Naive thymus-derived CD4-positive, alpha-beta T cell (primary cell): ENCODE data around the gene TUBB4B. TPM values are rescaled to one million over a fixed set of nuclear protein-coding genes. Genes with fewer than 3 reads are reported as not detected.

Experiments used
- ATAC-seq: fragments of 150-1000 bp; cut with Tn5 transposase; 2 replicates; pipeline ENCODE4 v1.10.0; 2021; ENCODE audit warnings: mild to moderate bottlenecking, moderate library complexity
- CTCF ChIA-PET: fragments of 350-600 bp; sonication (Branson Sonifier 250); formaldehyde crosslinking; loops from one replicate; lab custom pipeline; 2021; ENCODE audit warnings: antibody characterized with exemption; lab: Charles Lee
- POLR2A ChIA-PET: fragments of 350-600 bp; sonication (Branson Sonifier 250); formaldehyde crosslinking; loops from one replicate; lab custom pipeline; 2021; ENCODE audit warnings: antibody characterized with exemption, inconsistent platforms; lab: Charles Lee
- DNase-seq, 9 donors: peaks; one replicate each; pipeline versions ENCODE4 v3.0.0 to v3.0.0-alpha.2; 2020 to 2022; ENCODE audit warnings: mixed read lengths in 1 of 9
- H3K27ac ChIP-seq: one replicate; pipeline ENCODE4 v1.7.0; 2013; ENCODE audit warnings: mild to moderate bottlenecking, low read depth, low read length, moderate library complexity
- H3K27me3 ChIP-seq, 2 donors: one replicate each; pipeline ENCODE4 v1.7.0; 2013; ENCODE audit warnings: low read length in 2 of 2, mild to moderate bottlenecking in 2 of 2, moderate library complexity in 2 of 2; ENCODE audit not compliant: control insufficient read depth in 2 of 2, insufficient read depth in 2 of 2
- H3K36me3 ChIP-seq, 3 experiments: 1 replicate in 2 of 3; 2 replicates in 1 of 3; pipeline ENCODE4 v1.7.0; 2013; ENCODE audit warnings: low read length in 3 of 3, mild to moderate bottlenecking in 3 of 3, moderate library complexity in 1 of 3; ENCODE audit not compliant: insufficient read depth in 3 of 3, control insufficient read depth in 2 of 3
- H3K4me1 ChIP-seq, 2 donors: one replicate each; pipeline ENCODE4 v1.7.0; 2013; ENCODE audit warnings: low read length in 2 of 2, mild to moderate bottlenecking in 2 of 2, moderate library complexity in 1 of 2; ENCODE audit not compliant: control insufficient read depth in 2 of 2, insufficient read depth in 2 of 2
- H3K4me3 ChIP-seq: 2 replicates; pipeline ENCODE4 v1.7.0; 2013; ENCODE audit warnings: mild to moderate bottlenecking, low read length
- H3K9me3 ChIP-seq, 3 experiments: 1 replicate in 2 of 3; 2 replicates in 1 of 3; pipeline ENCODE4 v1.7.0; 2013; ENCODE audit warnings: low read length in 3 of 3; ENCODE audit not compliant: control insufficient read depth in 2 of 3
- H3K27ac Mint-ChIP-seq, 9 donors: one replicate each; pipeline ENCODE4 v1.8.0; 2020 to 2022; ENCODE audit warnings: mixed read lengths in 9 of 9, mild to moderate bottlenecking in 8 of 9, moderate library complexity in 5 of 9, inconsistent platforms in 2 of 9
- H3K27me3 Mint-ChIP-seq, 5 donors: one replicate each; pipeline ENCODE4 v1.8.0; 2021 to 2022; ENCODE audit warnings: mixed read lengths in 5 of 5, mild to moderate bottlenecking in 1 of 5
- H3K36me3 Mint-ChIP-seq, 5 donors: one replicate each; pipeline ENCODE4 v1.8.0; 2020 to 2022; ENCODE audit warnings: mixed read lengths in 5 of 5, mild to moderate bottlenecking in 3 of 5, inconsistent platforms in 1 of 5
- H3K4me1 Mint-ChIP-seq, 7 donors: one replicate each; pipeline ENCODE4 v1.8.0; 2020 to 2022; ENCODE audit warnings: mixed read lengths in 7 of 7, mild to moderate bottlenecking in 3 of 7, inconsistent platforms in 1 of 7
- H3K4me3 Mint-ChIP-seq, 10 donors: one replicate each; pipeline ENCODE4 v1.8.0; 2020 to 2022; ENCODE audit warnings: mild to moderate bottlenecking in 10 of 10, mixed read lengths in 10 of 10, moderate library complexity in 6 of 10, inconsistent platforms in 2 of 10
- H3K9me3 Mint-ChIP-seq, 11 donors: one replicate each; pipeline ENCODE4 v1.8.0; 2020 to 2022; ENCODE audit warnings: mixed read lengths in 11 of 11, mild to moderate bottlenecking in 4 of 11, inconsistent platforms in 1 of 11, moderate library complexity in 1 of 11
- intact Hi-C, 2 donors: fragments of 100-400 bp; cut with micrococcal nuclease; formaldehyde crosslinking; loops; one replicate each; pipeline ENCODE4 v1.15.1; 2023
- polyA plus RNA-seq, 2 donors: library from polyadenylated mRNA; unstranded; fragments of 300-500 nt; fragmentation: Illumina TruSeq; gene quantifications; one replicate each; pipeline ENCODE4 v1.2.3, GENCODE V29; 2021
- total RNA-seq, 6 experiments: library from RNA in 5 of 6; stranded (reverse) in 5 of 6; gene quantifications; 1 replicate in 5 of 6; 2 replicates in 1 of 6; pipeline ENCODE4 v1.2.3 and lab custom pipeline; 2021 to 2026

TUBB4B gene
- total and polyA plus RNA-seq, 7 experiments from 2014 or later, result 17.5 to 260 (median 80.4) TPM

DNA sequence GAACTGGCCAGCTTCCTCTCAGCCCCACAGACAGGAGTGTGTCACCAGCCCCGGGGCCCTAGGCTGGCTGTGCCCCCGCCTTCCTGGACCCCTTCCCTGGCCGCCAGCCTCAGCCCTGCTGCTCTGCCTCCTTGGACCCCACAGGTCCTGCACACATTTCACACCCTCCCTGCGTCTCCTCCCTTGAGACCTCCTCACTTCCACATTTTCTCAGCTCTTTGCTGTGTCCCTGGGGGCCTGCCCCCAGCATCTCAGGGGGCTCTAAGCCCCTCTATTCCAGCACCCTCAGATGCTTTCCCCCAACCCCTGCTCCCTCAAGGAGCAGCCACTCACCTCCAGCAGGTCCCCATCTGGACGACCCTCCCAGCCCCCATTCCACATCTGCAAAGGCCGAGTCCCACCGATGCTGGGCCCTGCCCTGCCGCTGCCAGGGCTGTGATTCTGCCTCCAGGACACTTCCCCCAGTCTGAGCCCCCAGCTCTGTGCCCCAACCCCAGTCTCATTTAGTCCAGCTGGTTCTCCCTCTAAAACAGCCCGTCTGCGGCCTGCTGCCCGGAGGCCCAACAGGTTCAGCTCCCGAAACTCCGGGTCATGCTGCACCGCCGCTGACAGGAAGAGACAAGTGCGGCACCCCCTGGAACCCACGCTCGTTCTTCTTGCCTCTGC is 6.2 kb upstream of the TUBB4B start:
- Histone ChIP-seq H3K4me3 (no peak overlapping the region), H3K4me1 (peaks cover 6 to 13% of the 10 kb centered on the region in 2 donors), H3K9me3 (no peaks in the 10 kb centered on the region), H3K36me3 (no peaks in the 10 kb centered on the region), H3K27me3 (no peaks in the 10 kb centered on the region), H3K27ac (no peak overlapping the region)
- H3K27ac Mint-ChIP-seq, result peak overlapping the region in 1 of 9 donors; percentile 42
- peaks cover 4 to 12% (median 10%) of the 10 kb centered on the region in 7 donors for H3K4me1 Mint-ChIP-seq
- ATAC-seq (no peak), DNase-seq (no peak)
- H3K27me3 Mint-ChIP-seq, result peaks cover 0 to 10% (median 0%) of the 10 kb centered on the region in 5 donors
- no peaks in the 10 kb centered on the region for H3K36me3 Mint-ChIP-seq
- POLR2A ChIA-PET, result interaction anchor here (0.8 kb wide), 1 partner anchor 105 kb away, joined by 3 read pairs; no protein-coding TSS in a partner anchor
- CTCF ChIA-PET, result interaction anchor here (1.0 to 1.3 kb wide), 2 partner anchors 12 to 30 kb away, joined by 3 read pairs; no protein-coding TSS in a partner anchor
- no peak overlapping the region for H3K4me3 Mint-ChIP-seq
- intact Hi-C loops, result loop anchor here in 1 of 2 donors (5.0 kb wide), 1 partner anchor 188 kb away; the partner anchor contains the start of gene NPDC1
- H3K9me3 Mint-ChIP-seq, result peaks cover 0 to 2% (median 0%) of the 10 kb centered on the region in 11 donors

DNA sequence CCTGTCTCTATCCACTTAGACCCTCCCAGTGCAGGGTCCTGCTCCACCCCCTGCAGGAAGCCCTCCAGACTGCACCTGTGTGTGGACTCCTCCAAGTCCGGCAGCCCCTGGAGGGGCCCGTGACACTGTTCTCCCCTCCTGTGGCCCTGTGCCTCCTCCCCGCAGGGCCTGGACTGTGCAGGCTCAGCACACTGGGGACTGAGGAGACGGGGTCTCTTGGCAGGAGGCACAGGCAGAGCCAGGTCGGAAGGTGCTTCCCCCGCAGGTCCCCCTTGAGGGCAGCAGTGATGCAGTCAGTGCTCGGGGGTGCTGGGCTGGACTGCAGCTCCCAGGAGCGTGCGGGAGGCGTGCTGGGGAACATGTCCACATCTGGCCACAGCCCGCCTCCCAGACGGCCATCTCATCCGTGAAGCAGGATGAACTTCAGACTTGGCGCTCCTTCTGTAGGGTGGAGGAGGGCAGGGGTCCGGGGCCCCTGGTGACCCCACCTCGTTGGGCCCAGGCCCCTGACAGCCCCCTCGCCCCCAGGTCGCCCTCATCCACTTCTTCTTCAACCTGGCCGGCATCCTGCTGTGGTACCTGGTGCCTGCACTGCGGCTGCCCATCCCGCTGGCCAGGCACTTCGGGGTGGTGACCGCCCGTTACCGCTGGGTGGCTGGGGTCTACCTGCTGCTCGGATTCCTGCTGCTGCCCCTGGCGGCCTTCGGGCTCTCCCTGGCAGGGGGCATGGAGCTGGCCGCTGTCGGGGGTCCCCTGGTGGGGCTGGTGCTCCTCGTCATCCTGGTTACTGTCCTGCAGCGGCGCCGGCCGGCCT is 5.5 kb upstream of the TUBB4B start:
- H3K27me3 ChIP-seq, result no peaks in the 10 kb centered on the region
- H3K4me3 ChIP-seq, result no peak overlapping the region
- Mint-ChIP-seq H3K36me3 (no peaks in the 10 kb centered on the region), H3K4me1 (peaks cover 4 to 12% (median 11%) of the 10 kb centered on the region in 7 donors), H3K27me3 (peaks cover 0 to 10% (median 0%) of the 10 kb centered on the region in 5 donors), H3K4me3 (no peak overlapping the region), H3K9me3 (peaks cover 0 to 2% (median 0%) of the 10 kb centered on the region in 11 donors), H3K27ac (no peak overlapping the region)
- ATAC-seq (no peak), DNase-seq (no peak)
- H3K9me3 ChIP-seq, result no peaks in the 10 kb centered on the region
- intact Hi-C loops, result loop anchor here (1.0 to 5.0 kb wide), 8 partner anchors 12 to 206 kb away; partner anchors contain the start of genes NELFB (in 2 of the 2), NDOR1 (in 1 of the 2), NPDC1 (in 1 of the 2) and TMEM203 (in 1 of the 2)
- peaks cover 6 to 13% of the 10 kb centered on the region in 2 donors for H3K4me1 ChIP-seq
- H3K36me3 ChIP-seq, result no peaks in the 10 kb centered on the region
- H3K27ac ChIP-seq, result no peak overlapping the region
- POLR2A ChIA-PET, result interaction anchor here (0.7 to 10.7 kb wide), 5 partner anchors 12 to 149 kb away, joined by 3 to 168 read pairs (median 4); partner anchors contain the start of genes MAN1B1, NELFB, RNF208 and STPG3
- CTCF ChIA-PET, result interaction anchor here (1.0 to 2.2 kb wide), 5 partner anchors 13 to 140 kb away, joined by 3 to 10 read pairs (median 3); no protein-coding TSS in a partner anchor

DNA sequence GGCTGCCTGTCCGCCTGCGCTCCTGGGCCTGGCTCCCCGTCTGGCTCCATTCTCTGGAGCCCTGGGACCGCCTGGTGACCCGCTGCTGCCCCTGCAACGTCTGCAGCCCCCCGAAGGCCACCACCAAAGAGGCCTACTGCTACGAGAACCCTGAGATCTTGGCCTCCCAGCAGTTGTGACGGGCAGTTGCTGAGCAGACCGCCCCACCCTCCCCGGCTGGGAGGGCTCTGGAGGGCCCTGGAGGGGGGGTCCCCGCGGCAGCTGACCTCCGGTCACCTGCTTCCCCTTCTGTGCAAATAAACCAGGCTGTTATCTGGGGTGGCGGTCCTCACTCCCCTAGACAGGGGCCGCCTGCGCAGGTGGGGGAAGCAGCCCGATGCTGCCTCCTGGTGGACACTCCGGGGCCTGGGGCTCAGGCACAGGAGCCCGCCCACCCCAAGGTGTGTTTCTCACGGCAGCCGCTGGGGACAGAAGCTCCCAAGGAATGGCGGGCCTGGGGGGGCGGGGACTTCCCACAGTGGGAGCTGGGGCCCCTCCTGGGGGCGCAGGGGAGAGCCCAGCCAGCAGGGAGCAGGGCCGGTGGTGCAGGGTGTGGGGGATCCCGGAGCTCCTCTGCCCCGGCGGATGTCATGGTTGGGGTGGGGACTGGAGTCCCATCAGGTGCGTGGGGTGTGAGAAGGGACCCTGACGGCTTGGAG is 4.7 kb upstream of the TUBB4B start:
- peak overlapping the region; percentile 27 for H3K4me3 ChIP-seq
- ATAC-seq (peak; percentile 56), DNase-seq (peak; percentile 79 to 93 (median 87))
- no peaks in the 10 kb centered on the region for H3K27me3 ChIP-seq
- Mint-ChIP-seq H3K9me3 (peaks cover 0 to 6% (median 0%) of the 10 kb centered on the region in 11 donors), H3K4me3 (peak overlapping the region in 2 of 10 donors; percentile 25), H3K27ac (no peak overlapping the region), H3K27me3 (peaks cover 0 to 10% (median 0%) of the 10 kb centered on the region in 5 donors), H3K36me3 (peaks cover 0 to 4% (median 0%) of the 10 kb centered on the region in 5 donors), H3K4me1 (peaks cover 4 to 16% (median 11%) of the 10 kb centered on the region in 7 donors)
- CTCF ChIA-PET, result interaction anchor here (0.5 to 2.2 kb wide), 16 partner anchors 9 to 757 kb away, joined by 3 to 13 read pairs (median 4); partner anchors contain the start of genes MAN1B1 and RNF224
- H3K36me3 ChIP-seq, result no peaks in the 10 kb centered on the region
- H3K4me1 ChIP-seq, result peaks cover 6 to 13% of the 10 kb centered on the region in 2 donors
- no peak overlapping the region for H3K27ac ChIP-seq
- no peaks in the 10 kb centered on the region for H3K9me3 ChIP-seq
- POLR2A ChIA-PET, result interaction anchor here (0.7 to 10.7 kb wide), 9 partner anchors 13 to 446 kb away, joined by 3 to 168 read pairs (median 3); partner anchors contain the start of genes MAN1B1, NELFB, RNF208 and STPG3
- intact Hi-C loops, result loop anchor here (1.0 to 5.0 kb wide), 8 partner anchors 13 to 207 kb away; partner anchors contain the start of genes NELFB (in 2 of the 2), NDOR1 (in 1 of the 2), NPDC1 (in 1 of the 2) and TMEM203 (in 1 of the 2)

DNA sequence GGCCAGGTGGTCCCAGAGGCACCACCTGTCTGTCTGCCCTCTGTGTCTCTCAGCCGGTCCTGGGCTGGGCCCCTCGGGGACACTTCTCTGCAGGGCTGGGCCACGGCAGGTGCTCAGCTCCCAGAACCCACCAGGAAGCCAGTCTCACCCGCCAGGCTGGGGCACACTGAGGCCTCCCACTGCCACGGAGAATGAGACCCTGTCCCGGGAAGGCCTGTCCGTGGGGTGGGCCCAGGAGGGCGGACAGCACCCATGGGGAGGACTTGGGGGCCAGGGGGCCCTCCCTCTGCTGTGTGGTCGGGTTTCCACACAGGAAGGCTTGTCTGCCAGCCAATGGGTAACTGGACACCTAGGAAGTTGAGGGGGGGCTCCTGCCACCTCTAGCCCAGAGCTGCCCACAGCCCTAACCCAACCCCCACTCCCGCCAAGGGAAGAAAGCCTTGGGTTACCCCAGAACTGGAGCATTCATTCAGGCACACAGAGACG is 4.1 kb upstream of the TUBB4B start:
- ATAC-seq (no peak), DNase-seq (no peak)
- POLR2A ChIA-PET, result interaction anchor here (0.7 to 10.7 kb wide), 8 partner anchors 14 to 446 kb away, joined by 3 to 168 read pairs (median 3); partner anchors contain the start of genes NELFB, RNF208, STPG3 and TMEM141
- Histone ChIP-seq H3K36me3 (peaks cover 0 to under 1% (median 0%) of the 10 kb centered on the region in 3 experiments), H3K27ac (no peak overlapping the region), H3K9me3 (no peaks in the 10 kb centered on the region), H3K27me3 (no peaks in the 10 kb centered on the region), H3K4me3 (peak overlapping the region; percentile 27), H3K4me1 (peaks cover 7 to 15% of the 10 kb centered on the region in 2 donors)
- Mint-ChIP-seq H3K27ac (no peak overlapping the region), H3K27me3 (peaks cover 0 to 9% (median 0%) of the 10 kb centered on the region in 5 donors), H3K4me3 (peak overlapping the region in 2 of 10 donors; percentile 25), H3K9me3 (peaks cover 0 to 6% (median 0%) of the 10 kb centered on the region in 11 donors), H3K4me1 (peaks cover 4 to 16% (median 11%) of the 10 kb centered on the region in 7 donors), H3K36me3 (peaks cover 0 to 4% (median 0%) of the 10 kb centered on the region in 5 donors)
- intact Hi-C loops, result loop anchor here (1.0 to 5.0 kb wide), 8 partner anchors 14 to 208 kb away; partner anchors contain the start of genes NELFB (in 2 of the 2), NDOR1 (in 1 of the 2), NPDC1 (in 1 of the 2) and TMEM203 (in 1 of the 2)
- CTCF ChIA-PET, result interaction anchor here (0.5 to 2.2 kb wide), 16 partner anchors 10 to 756 kb away, joined by 3 to 13 read pairs (median 4); partner anchors contain the start of genes MAN1B1 and RNF224
